ENCODE results near the gene TLE7.

DNA sequence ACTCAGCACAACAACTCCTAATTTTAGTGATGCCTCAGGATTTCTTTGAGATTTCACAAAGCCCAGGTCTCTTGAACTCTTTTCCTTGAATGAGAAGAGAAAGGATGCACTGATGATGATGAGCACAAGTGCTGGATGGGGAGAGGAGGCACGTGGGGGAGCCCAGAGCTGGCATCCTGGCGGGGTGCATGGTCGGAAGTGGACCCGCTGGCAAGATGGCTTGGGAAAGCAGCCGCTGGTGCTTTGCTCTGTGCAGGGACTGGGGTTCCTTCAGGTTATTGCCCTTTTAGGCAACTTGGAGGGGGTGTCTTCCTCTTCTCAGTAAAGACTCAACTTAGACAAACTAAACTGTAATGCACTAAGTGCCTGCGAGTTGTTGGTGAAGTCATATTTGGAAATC is 61.0 kb downstream of the TLE7 start:
- TF ChIP-seq, protein P1, sequence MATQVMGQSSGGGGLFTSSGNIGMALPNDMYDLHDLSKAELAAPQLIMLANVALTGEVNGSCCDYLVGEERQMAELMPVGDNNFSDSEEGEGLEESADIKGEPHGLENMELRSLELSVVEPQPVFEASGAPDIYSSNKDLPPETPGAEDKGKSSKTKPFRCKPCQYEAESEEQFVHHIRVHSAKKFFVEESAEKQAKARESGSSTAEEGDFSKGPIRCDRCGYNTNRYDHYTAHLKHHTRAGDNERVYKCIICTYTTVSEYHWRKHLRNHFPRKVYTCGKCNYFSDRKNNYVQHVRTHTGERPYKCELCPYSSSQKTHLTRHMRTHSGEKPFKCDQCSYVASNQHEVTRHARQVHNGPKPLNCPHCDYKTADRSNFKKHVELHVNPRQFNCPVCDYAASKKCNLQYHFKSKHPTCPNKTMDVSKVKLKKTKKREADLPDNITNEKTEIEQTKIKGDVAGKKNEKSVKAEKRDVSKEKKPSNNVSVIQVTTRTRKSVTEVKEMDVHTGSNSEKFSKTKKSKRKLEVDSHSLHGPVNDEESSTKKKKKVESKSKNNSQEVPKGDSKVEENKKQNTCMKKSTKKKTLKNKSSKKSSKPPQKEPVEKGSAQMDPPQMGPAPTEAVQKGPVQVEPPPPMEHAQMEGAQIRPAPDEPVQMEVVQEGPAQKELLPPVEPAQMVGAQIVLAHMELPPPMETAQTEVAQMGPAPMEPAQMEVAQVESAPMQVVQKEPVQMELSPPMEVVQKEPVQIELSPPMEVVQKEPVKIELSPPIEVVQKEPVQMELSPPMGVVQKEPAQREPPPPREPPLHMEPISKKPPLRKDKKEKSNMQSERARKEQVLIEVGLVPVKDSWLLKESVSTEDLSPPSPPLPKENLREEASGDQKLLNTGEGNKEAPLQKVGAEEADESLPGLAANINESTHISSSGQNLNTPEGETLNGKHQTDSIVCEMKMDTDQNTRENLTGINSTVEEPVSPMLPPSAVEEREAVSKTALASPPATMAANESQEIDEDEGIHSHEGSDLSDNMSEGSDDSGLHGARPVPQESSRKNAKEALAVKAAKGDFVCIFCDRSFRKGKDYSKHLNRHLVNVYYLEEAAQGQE (IDR thresholded peaks at IDR 0.05; ENCODE audit: insufficient read depth in 1 of 2, low read depth in 2 of 2, low read length in 2 of 2), result no peak
- TF ChIP-seq POLR2AphosphoS5 (IDR thresholded peaks at IDR 0.05; ENCODE audit: low read depth, low read length) (no peak), TAF1 (IDR thresholded peaks at IDR 0.05; ENCODE audit: borderline replicate concordance, insufficient read depth, low read length) (no peak)

Measured in PFSK-1 (cell line).